GM19397 (cell line): ENCODE measurements around the gene NANOS2.

Source experiments
- ATAC-seq: cut with Tn5 transposase; IDR thresholded peaks from one replicate; pipeline ENCODE4 v1.9.1; 2021; ENCODE audit warnings: mild to moderate bottlenecking, moderate library complexity; ENCODE audit not compliant: unreplicated experiment

Gene NANOS2

GRCh38 chr19:45913874-45914830 lies at the start of gene NANOS2:
NANOS2 (minus strand) TSS chr19:45914778; CDS start chr19:45914693, 85 bp downstream.
- no peak for ATAC-seq

- ATAC-seq = no peak
These were observed 47.4 kb upstream of the NANOS2 start for GRCh38 chr19:45962021-45962420.

- no peak for ATAC-seq
These were observed 46.1 kb upstream of the NANOS2 start for GRCh38 chr19:45960595-45961235.

- no peak for ATAC-seq
These were observed 45.0 kb upstream of the NANOS2 start for GRCh38 chr19:45959517-45960025.

GRCh38 chr19:45958769-45959516 lies 44.4 kb upstream of the NANOS2 start:
- ATAC-seq = no peak

GRCh38 chr19:45958320-45958719 lies 43.7 kb upstream of the NANOS2 start:
- ATAC-seq = no peak

GRCh38 chr19:45955905-45956608 lies 41.5 kb upstream of the NANOS2 start:
- ATAC-seq = no peak

GRCh38 chr19:45954156-45954555 lies 39.6 kb upstream of the NANOS2 start:
- no peak for ATAC-seq

GRCh38 chr19:45953676-45954075 lies 39.1 kb upstream of the NANOS2 start:
- ATAC-seq = no peak

- ATAC-seq = no peak
These were observed 38.3 kb upstream of the NANOS2 start for GRCh38 chr19:45952686-45953505.

GRCh38 chr19:45952341-45952685 lies 37.7 kb upstream of the NANOS2 start:
- no peak for ATAC-seq

GRCh38 chr19:45947926-45948325 lies 33.3 kb upstream of the NANOS2 start:
- ATAC-seq = no peak

- no peak for ATAC-seq
These were observed 25.9 kb upstream of the NANOS2 start for GRCh38 chr19:45940515-45940805.

- ATAC-seq = no peak
These were observed 25.4 kb upstream of the NANOS2 start for GRCh38 chr19:45939792-45940514.

- ATAC-seq = no peak
These were observed 24.2 kb upstream of the NANOS2 start for GRCh38 chr19:45938733-45939319.

GRCh38 chr19:45935267-45935666 lies 20.7 kb upstream of the NANOS2 start:
- no peak for ATAC-seq

GRCh38 chr19:45934551-45935230 lies 20.1 kb upstream of the NANOS2 start:
- ATAC-seq = no peak

- no peak for ATAC-seq
These were observed 19.2 kb upstream of the NANOS2 start for GRCh38 chr19:45933759-45934158.
